ENCODE data around the gene ATG7.
"Not testable (repeated sequence)": the region's sequence is repeated elsewhere in the genome, so short reads cannot be mapped to it uniquely, and the experiment has no call there.

The ATG7 gene

GRCh38 chr3:11480663-11481298 lies 208.6 kb downstream of the ATG7 start:
- DNase-seq: no peak
- no peaks in the 10 kb centered on the region for H3K9me3 ChIP-seq (ENCODE audit: severe bottlenecking)
- H3K27ac ChIP-seq: no peak overlapping the region

DNA sequence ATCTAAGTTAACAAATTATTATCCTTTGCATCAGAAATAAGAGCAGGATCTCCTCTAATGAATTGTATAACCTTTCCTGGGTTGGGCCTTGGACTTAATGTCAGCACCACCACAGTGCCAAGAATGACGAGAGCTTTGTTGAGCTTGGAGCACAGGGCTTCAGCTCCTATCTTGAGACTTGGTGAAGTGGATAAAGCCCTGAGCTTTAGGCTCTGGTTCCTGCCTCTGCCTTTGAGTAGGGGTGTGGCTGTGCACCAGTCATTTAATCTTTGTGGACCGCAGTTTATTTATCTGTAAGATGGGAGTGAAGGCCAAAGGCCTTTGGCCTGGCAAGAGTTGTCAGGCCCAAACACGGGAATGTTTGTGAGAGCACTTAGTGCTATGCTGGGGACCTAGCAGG lies 209.4 kb downstream of the ATG7 start:
- TF ChIP-seq, protein P1, sequence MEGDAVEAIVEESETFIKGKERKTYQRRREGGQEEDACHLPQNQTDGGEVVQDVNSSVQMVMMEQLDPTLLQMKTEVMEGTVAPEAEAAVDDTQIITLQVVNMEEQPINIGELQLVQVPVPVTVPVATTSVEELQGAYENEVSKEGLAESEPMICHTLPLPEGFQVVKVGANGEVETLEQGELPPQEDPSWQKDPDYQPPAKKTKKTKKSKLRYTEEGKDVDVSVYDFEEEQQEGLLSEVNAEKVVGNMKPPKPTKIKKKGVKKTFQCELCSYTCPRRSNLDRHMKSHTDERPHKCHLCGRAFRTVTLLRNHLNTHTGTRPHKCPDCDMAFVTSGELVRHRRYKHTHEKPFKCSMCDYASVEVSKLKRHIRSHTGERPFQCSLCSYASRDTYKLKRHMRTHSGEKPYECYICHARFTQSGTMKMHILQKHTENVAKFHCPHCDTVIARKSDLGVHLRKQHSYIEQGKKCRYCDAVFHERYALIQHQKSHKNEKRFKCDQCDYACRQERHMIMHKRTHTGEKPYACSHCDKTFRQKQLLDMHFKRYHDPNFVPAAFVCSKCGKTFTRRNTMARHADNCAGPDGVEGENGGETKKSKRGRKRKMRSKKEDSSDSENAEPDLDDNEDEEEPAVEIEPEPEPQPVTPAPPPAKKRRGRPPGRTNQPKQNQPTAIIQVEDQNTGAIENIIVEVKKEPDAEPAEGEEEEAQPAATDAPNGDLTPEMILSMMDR (IDR thresholded peaks at IDR 0.05; ENCODE audit: low read depth, low read length): no peak
- H3K4me3 ChIP-seq (ENCODE audit: low read depth, low read length): no peak overlapping the region
- no peaks in the 10 kb centered on the region for H3K27me3 ChIP-seq (ENCODE audit: insufficient read depth, low read depth, severe bottlenecking)
- no peak overlapping the region for H3K27ac ChIP-seq
- no peak for DNase-seq
- H3K36me3 ChIP-seq: no peaks in the 10 kb centered on the region
- no peaks in the 10 kb centered on the region for H3K9me3 ChIP-seq (ENCODE audit: severe bottlenecking)

More at GRCh38 chr3:11480663-11481298, 208.6 kb downstream of the ATG7 start:
- no peaks in the 10 kb centered on the region for H3K27me3 ChIP-seq (ENCODE audit: insufficient read depth, low read depth, severe bottlenecking)
- no peaks in the 10 kb centered on the region for H3K36me3 ChIP-seq
- TF ChIP-seq, protein P1 (IDR thresholded peaks at IDR 0.05; ENCODE audit: low read depth, low read length): no peak
- no peak overlapping the region for H3K4me3 ChIP-seq (ENCODE audit: low read depth, low read length)

DNA sequence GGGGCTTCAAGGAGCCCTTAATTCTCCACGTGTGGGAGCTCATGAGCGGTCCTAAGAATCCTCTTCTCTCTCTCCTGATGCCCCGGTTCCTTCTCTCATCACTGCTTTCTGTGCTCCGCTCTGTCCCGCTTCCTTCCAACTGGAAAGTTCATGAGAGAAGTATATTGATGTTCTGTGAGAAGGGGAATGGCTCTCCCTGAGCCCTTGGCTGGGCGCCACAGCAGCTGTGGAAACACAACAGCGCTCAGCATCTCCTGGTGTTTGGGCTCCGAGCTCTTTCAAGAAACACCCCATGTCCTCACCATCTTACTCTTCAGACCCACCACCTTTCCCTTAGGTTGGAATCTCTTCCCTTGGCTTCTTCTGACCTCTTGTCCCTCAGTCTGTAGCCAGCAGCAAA lies 209.8 kb downstream of the ATG7 start:
- Histone ChIP-seq H3K27me3 (ENCODE audit: insufficient read depth, low read depth, severe bottlenecking) (no peaks in the 10 kb centered on the region), H3K4me3 (ENCODE audit: low read depth, low read length) (no peak overlapping the region), H3K9me3 (ENCODE audit: severe bottlenecking) (no peaks in the 10 kb centered on the region), H3K27ac (no peak overlapping the region), H3K36me3 (no peaks in the 10 kb centered on the region)
- no peak for DNase-seq
- TF ChIP-seq, protein P1 (IDR thresholded peaks at IDR 0.05; ENCODE audit: low read depth, low read length): no peak

DNA sequence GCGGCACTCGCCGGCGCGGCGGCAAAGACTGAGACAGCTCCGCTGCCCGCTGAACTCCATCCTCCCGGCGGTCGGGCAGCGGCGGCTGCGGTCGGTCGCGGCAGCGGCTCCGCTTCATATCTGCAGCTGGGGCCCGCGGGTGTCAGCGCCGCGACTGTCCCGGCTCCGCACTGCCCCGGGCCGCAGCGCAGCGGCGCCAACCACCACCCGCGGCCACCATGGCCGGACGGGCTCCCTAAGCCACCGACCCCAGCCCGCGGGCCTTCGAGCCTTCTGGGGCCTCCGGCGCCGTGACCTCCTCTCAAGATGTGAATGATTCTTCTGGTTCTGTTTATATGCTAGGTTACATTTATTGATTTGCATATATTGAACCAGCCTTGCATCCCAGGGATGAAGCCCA lies 216.2 kb downstream of the ATG7 start:
- H3K4me3 ChIP-seq (ENCODE audit: low read depth, low read length); H3K36me3 ChIP-seq; DNase-seq; H3K27ac ChIP-seq; H3K27me3 ChIP-seq (ENCODE audit: insufficient read depth, low read depth, severe bottlenecking); H3K9me3 ChIP-seq (ENCODE audit: severe bottlenecking): not testable (repeated sequence)

DNA sequence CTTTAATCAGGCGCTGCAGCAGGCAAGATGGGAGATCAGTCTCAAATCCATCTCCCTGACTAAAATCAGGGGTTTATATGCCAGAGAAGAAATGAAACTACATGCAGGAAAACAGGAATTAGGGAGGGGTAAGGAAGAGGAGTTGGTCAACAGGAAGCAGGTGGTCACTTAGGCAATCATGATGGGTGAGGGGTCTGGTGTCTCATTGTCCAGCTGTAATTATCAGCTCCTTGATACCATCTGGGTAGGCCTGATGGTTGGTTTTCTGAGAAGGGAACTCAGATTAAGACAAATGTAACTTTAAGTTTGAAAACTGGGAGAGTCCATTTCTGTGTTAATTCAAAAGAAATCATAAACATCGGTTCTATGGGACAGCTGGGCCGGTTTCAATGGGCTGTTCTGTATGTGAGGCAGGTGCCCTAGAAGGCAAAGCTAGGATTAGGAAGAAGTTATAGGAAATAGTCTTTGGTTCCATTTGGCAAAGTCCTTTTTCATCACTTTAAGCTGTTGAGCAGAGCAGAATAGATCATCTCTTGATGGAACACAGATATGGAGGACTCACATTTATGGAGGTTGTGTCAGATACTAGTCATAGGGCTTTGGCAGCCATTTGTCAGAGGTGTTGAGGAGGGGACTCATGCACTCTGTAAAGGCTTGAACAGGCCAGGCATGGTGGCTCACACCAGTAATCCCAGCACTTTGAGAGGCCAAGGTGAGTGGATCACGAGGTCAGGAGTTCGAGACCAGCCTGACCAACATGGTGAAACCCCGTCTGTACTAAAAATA lies 222.1 kb downstream of the ATG7 start:
- TF ChIP-seq, protein P1 (IDR thresholded peaks at IDR 0.05; ENCODE audit: low read depth, low read length): no peak
- DNase-seq: no peak
- H3K4me3 ChIP-seq (ENCODE audit: low read depth, low read length): no peak overlapping the region
- H3K27ac ChIP-seq: no peak overlapping the region
- H3K27me3 ChIP-seq (ENCODE audit: insufficient read depth, low read depth, severe bottlenecking): no peaks in the 10 kb centered on the region
- no peaks in the 10 kb centered on the region for H3K9me3 ChIP-seq (ENCODE audit: severe bottlenecking)
- H3K36me3 ChIP-seq: no peaks in the 10 kb centered on the region

GRCh38 chr3:11495948-11496557 lies 223.9 kb downstream of the ATG7 start:
- DNase-seq: no peak
- TF ChIP-seq, protein P1 (IDR thresholded peaks at IDR 0.05; ENCODE audit: low read depth, low read length): no peak
- Histone ChIP-seq H3K27me3 (ENCODE audit: insufficient read depth, low read depth, severe bottlenecking) (no peaks in the 10 kb centered on the region), H3K27ac (no peak overlapping the region), H3K36me3 (no peaks in the 10 kb centered on the region), H3K4me3 (ENCODE audit: low read depth, low read length) (no peak overlapping the region), H3K9me3 (ENCODE audit: severe bottlenecking) (no peaks in the 10 kb centered on the region)
